Nucleus accumbens (tissue), 56 donors: Measurements from ENCODE around the gene ADI1.
"Not testable (repeated sequence)": the region's sequence is repeated elsewhere in the genome, so short reads cannot be mapped to it uniquely, and the experiment has no call there.

Experiments used
- DNase-seq, 56 donors: peaks; one replicate each; lab custom pipeline; 2025; lab: John Stamatoyannopoulos, UW

Gene ADI1

GRCh38 chr2:3466482-3466863, 52.9 kb downstream of the ADI1 start:
- DNase-seq, result no peak

GRCh38 chr2:3465844-3466481, 53.4 kb downstream of the ADI1 start:
- no peak for DNase-seq

- DNase-seq, result no peak
These were observed 54.0 kb downstream of the ADI1 start for GRCh38 chr2:3465328-3465727.

GRCh38 chr2:3464401-3465005, 54.8 kb downstream of the ADI1 start:
- DNase-seq, result no peak

GRCh38 chr2:3463944-3464343, 55.4 kb downstream of the ADI1 start:
- DNase-seq, result no peak

GRCh38 chr2:3463186-3463835, 56.0 kb downstream of the ADI1 start:
- DNase-seq, result no peak

- no peak for DNase-seq
These were observed 56.7 kb downstream of the ADI1 start for GRCh38 chr2:3462493-3463104.

GRCh38 chr2:3461801-3462492, 57.4 kb downstream of the ADI1 start:
- peak in 2 of 56 donors; percentile 31 to 40 for DNase-seq

GRCh38 chr2:3460831-3461800, 58.2 kb downstream of the ADI1 start:
- no peak for DNase-seq

- peak in 1 of 56 donors; percentile 37 for DNase-seq
These were observed 59.2 kb downstream of the ADI1 start for GRCh38 chr2:3460156-3460555.

- DNase-seq, result no peak
These were observed 59.9 kb downstream of the ADI1 start for GRCh38 chr2:3459185-3460015.

GRCh38 chr2:3458396-3459184, 60.7 kb downstream of the ADI1 start:
- DNase-seq, result no peak

GRCh38 chr2:3457524-3458395, 61.6 kb downstream of the ADI1 start:
- no peak for DNase-seq

- no peak for DNase-seq
These were observed 63.2 kb downstream of the ADI1 start for GRCh38 chr2:3456125-3456524.

GRCh38 chr2:3454802-3455201, 64.5 kb downstream of the ADI1 start:
- DNase-seq, result no peak

GRCh38 chr2:3454005-3454404, 65.3 kb downstream of the ADI1 start:
- not testable (repeated sequence) for DNase-seq
